IMR-90 (cell line): ENCODE results near the gene TMEM145. TPM values are rescaled to one million over a fixed set of nuclear protein-coding genes. Genes with fewer than 3 reads are reported as not detected.

ENCODE experiments used
- CTCF ChIP-seq: conservative IDR thresholded peaks from 2 replicates; pipeline ENCODE4 v1.5.1; 2012; ENCODE audit warnings: mild to moderate bottlenecking, low read depth, low read length, improper control_type of control experiment
- polyA plus RNA-seq, 3 experiments: library from polyadenylated mRNA; depleted of rRNA; stranded (reverse); fragments of >200 nt; gene quantifications; 2 replicates each; pipeline ENCODE4 v1.2.3, GENCODE V29; 2012; ENCODE audit warnings: low replicate concordance in 1 of 3
- total RNA-seq: library from RNA; depleted of rRNA; stranded (reverse); fragments of >200 nt; gene quantifications from 2 replicates; pipeline ENCODE4 v1.2.3, GENCODE V29; 2012

The TMEM145 gene
- total and polyA plus RNA-seq, 2 of the 4 experiments (the other 2 are of a cell fraction): under 0.01 to 0.41 TPM

GRCh38 chr19:42269478-42270345 lies 43.4 kb upstream of the TMEM145 start (continued):
- TF ChIP-seq CTCF: no peak
